LNCaP clone FGC (cell line): Measurements from ENCODE around the gene XBP1.
A peak's percentile ranks its signal among the peaks of the same experiment; 100 is the strongest.

ENCODE experiments used
- DNase-seq: peaks from one replicate; pipeline ENCODE4 v3.0.0-alpha.2; 2011; ENCODE audit warnings: low read depth
- H3K4me3 ChIP-seq: 2 replicates; pipeline ENCODE4 v1.5.1; 2011; ENCODE audit warnings: mild to moderate bottlenecking, low read depth, low read length, control low read depth
- CTCF ChIP-seq: IDR thresholded peaks from 2 replicates; pipeline ENCODE4 v1.5.1; 2012; ENCODE audit warnings: mild to moderate bottlenecking; ENCODE audit not compliant: control insufficient read depth, insufficient read depth; ENCODE audit errors: extremely low read depth

The XBP1 gene

GRCh38 chr22:28798810-28799605, 1.4 kb downstream of the XBP1 start:
- DNase-seq, result peak; percentile 64

GRCh38 chr22:28795932-28796856, 4.2 kb downstream of the XBP1 start:
- DNase-seq, result no peak
- TF ChIP-seq CTCF, result no peak
- H3K4me3 ChIP-seq, result no peak overlapping the region

More at GRCh38 chr22:28798810-28799605, 1.4 kb downstream of the XBP1 start:
- H3K4me3 ChIP-seq, result peak overlapping the region; percentile 89
- TF ChIP-seq CTCF, result no peak

GRCh38 chr22:28795071-28795693, 5.2 kb downstream of the XBP1 start:
- no peak for TF ChIP-seq CTCF
- H3K4me3 ChIP-seq, result no peak overlapping the region
- DNase-seq, result no peak

GRCh38 chr22:28793976-28794584, 6.3 kb downstream of the XBP1 start:
- DNase-seq, result no peak
- no peak overlapping the region for H3K4me3 ChIP-seq
- TF ChIP-seq CTCF, result no peak

GRCh38 chr22:28792491-28793383, 7.6 kb downstream of the XBP1 start:
- no peak overlapping the region for H3K4me3 ChIP-seq
- no peak for TF ChIP-seq CTCF
- no peak for DNase-seq
